ENCODE measurements around the gene TNPO1.
"Not testable (repeated sequence)": the region's sequence is repeated elsewhere in the genome, so short reads cannot be mapped to it uniquely, and the experiment has no call there.

The TNPO1 gene

GRCh38 chr5:72784129-72784528, 32.3 kb upstream of the TNPO1 start:
- DNase-seq (ENCODE audit: low read depth) = no peak
- TF ChIP-seq, protein P1, sequence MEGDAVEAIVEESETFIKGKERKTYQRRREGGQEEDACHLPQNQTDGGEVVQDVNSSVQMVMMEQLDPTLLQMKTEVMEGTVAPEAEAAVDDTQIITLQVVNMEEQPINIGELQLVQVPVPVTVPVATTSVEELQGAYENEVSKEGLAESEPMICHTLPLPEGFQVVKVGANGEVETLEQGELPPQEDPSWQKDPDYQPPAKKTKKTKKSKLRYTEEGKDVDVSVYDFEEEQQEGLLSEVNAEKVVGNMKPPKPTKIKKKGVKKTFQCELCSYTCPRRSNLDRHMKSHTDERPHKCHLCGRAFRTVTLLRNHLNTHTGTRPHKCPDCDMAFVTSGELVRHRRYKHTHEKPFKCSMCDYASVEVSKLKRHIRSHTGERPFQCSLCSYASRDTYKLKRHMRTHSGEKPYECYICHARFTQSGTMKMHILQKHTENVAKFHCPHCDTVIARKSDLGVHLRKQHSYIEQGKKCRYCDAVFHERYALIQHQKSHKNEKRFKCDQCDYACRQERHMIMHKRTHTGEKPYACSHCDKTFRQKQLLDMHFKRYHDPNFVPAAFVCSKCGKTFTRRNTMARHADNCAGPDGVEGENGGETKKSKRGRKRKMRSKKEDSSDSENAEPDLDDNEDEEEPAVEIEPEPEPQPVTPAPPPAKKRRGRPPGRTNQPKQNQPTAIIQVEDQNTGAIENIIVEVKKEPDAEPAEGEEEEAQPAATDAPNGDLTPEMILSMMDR (IDR thresholded peaks at IDR 0.05; ENCODE audit: control insufficient read depth, insufficient read depth, low read depth, low read length, missing control alignments) = no peak
- no peak overlapping the region for H3K4me3 ChIP-seq (ENCODE audit: control insufficient read depth, low read depth, low read length)

GRCh38 chr5:72785801-72786200, 30.7 kb upstream of the TNPO1 start:
- no peak for DNase-seq (ENCODE audit: low read depth)
- no peak overlapping the region for H3K4me3 ChIP-seq (ENCODE audit: control insufficient read depth, low read depth, low read length)
- TF ChIP-seq, protein P1 (IDR thresholded peaks at IDR 0.05; ENCODE audit: control insufficient read depth, insufficient read depth, low read depth, low read length, missing control alignments) = no peak

DNA sequence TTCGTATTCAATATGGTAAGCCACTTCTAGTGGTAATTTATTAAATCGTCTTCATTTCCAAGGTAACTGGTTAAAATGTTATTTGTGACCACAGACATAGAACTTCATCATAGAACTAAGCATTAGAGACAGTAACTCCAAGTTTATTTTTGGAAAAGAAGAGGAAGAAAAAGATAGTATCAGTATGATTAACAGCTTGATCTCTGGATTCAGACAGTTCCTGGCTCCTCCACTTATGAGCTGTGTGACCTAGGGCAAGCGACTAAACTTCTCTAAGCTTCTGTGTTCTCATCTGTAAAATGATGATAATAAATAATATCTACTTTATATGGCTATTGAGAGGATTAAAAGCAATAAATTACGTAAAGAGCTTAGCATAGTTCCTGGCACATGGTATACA, 29.8 kb upstream of the TNPO1 start:
- no peak for DNase-seq (ENCODE audit: low read depth)
- TF ChIP-seq, protein P1 (IDR thresholded peaks at IDR 0.05; ENCODE audit: control insufficient read depth, insufficient read depth, low read depth, low read length, missing control alignments) = no peak

GRCh38 chr5:72788866-72789505, 27.5 kb upstream of the TNPO1 start:
- H3K4me3 ChIP-seq (ENCODE audit: control insufficient read depth, low read depth, low read length) = no peak overlapping the region
- peak; percentile 38 for DNase-seq (ENCODE audit: low read depth)
- TF ChIP-seq, protein P1 (IDR thresholded peaks at IDR 0.05; ENCODE audit: control insufficient read depth, insufficient read depth, low read depth, low read length, missing control alignments) = no peak

More for the DNA sequence above, 29.8 kb upstream of the TNPO1 start:
- H3K4me3 ChIP-seq (ENCODE audit: control insufficient read depth, low read depth, low read length) = no peak overlapping the region

DNA sequence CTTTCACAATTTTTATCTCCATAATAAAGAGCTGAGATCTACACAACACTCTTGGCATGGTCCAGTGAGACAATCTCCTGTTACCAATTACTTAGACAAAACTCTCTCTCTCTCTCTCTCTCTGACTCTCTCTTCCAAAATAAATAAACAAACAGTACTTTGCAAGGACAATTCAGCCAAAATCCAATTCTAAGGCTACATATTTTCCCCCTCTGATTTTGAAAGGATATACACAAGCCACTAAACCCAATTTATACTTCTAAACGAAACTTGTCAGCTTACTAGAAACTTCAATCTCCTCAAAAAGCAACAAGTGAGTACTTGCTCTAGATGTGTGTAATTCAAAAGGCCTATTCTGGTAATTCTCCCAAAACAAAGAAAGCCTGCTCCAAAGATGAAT, 26.3 kb upstream of the TNPO1 start:
- DNase-seq (ENCODE audit: low read depth) = peak; percentile 21
- H3K4me3 ChIP-seq (ENCODE audit: control insufficient read depth, low read depth, low read length) = no peak overlapping the region
- TF ChIP-seq, protein P1 (IDR thresholded peaks at IDR 0.05; ENCODE audit: control insufficient read depth, insufficient read depth, low read depth, low read length, missing control alignments) = no peak

GRCh38 chr5:72792662-72793061, 23.8 kb upstream of the TNPO1 start:
- not testable (repeated sequence) for H3K4me3 ChIP-seq (ENCODE audit: control insufficient read depth, low read depth, low read length); DNase-seq (ENCODE audit: low read depth)

DNA sequence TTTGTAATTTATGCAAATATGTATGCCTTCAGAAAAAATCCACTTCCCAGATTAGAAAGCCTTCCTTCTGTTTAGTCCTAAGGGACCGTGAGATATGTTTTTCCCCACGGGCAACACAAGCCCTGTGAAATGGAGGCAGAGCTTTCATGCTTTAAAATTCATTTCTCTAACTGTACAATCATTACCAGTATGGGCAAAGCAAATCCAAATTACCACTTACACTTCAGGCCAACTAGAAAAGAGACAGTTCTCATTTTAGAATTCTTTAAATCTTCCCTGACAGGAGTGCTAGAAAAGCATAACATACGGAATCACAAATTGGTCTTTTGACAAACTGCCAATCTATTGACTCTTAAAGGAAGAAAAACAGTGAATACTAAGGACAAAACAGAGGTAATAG, 20.5 kb upstream of the TNPO1 start:
- DNase-seq (ENCODE audit: low read depth) = no peak
- TF ChIP-seq, protein P1 (IDR thresholded peaks at IDR 0.05; ENCODE audit: control insufficient read depth, insufficient read depth, low read depth, low read length, missing control alignments) = no peak
- H3K4me3 ChIP-seq (ENCODE audit: control insufficient read depth, low read depth, low read length) = no peak overlapping the region

Data from AG09309 (cell line).